ENCODE measurements around the gene CDCA5. TPM values are rescaled to one million over a fixed set of nuclear protein-coding genes. Genes with fewer than 3 reads are reported as not detected.

Gene CDCA5
- total RNA-seq, 3 donors from 2014 or later (not counting 1 experiment from before 2014, with no cell fraction given), result 3.3 to 6.8 (median 3.8) TPM

- Mint-ChIP-seq H3K4me1 (peaks cover 37 to 50% of the 10 kb centered on the region in 2 donors), H3K4me3 (peak within 1 kb of the TSS; percentile 86), H3K27me3 (ENCODE audit: low read depth in 2 of 2) (no peaks in the 10 kb centered on the region), H3K27ac (peak within 1 kb of the TSS; percentile 88 to 99), H3K36me3 (no peaks in the 10 kb centered on the region), H3K9me3 (no peaks in the 10 kb centered on the region)
- H3K4me1 ChIP-seq (ENCODE audit: control insufficient read depth, insufficient read depth, low read length), result peaks cover 55% of the 10 kb centered on the region
- H3K4me3 ChIP-seq (ENCODE audit: low read length), result peak within 1 kb of the TSS; percentile 75
- WGBS (ENCODE audit: insufficient coverage), result under 1% methylated on average over 89 of the region's 89 CpGs
- TF ChIP-seq CTCF (IDR thresholded peaks at IDR 0.05), result peak; percentile 83
- peaks cover 35% of the 10 kb centered on the region for H3K36me3 ChIP-seq (ENCODE audit: control insufficient read depth, insufficient read depth, low read length)
- H3K9me3 ChIP-seq (ENCODE audit: control insufficient read depth, insufficient read depth, low read length), result no peaks in the 10 kb centered on the region
- ATAC-seq, result peak; percentile 74 to 89 (median 77)
- peak; percentile 100 for DNase-seq
- intact Hi-C loops (cut with micrococcal nuclease), result loop anchor here (1.0 to 10.0 kb wide), 5 partner anchors 17 to 343 kb away; partner anchors contain the start of genes CDCA5, SF1, SYVN1 and VPS51
- H3K27me3 ChIP-seq (ENCODE audit: control insufficient read depth, insufficient read depth, low read length), result no peaks in the 10 kb centered on the region
- H3K27ac ChIP-seq (ENCODE audit: low read length), result peak within 1 kb of the TSS; percentile 87
These were observed 33.6 kb upstream of the CDCA5 start, which contains the start of gene ZNHIT2 for GRCh38 chr11:65117206-65118096. Gene ZNHIT2 (minus strand): TSS chr11:65117701. CDS start chr11:65117653, 48 bp downstream.

GRCh38 chr11:65116370-65117205 lies 32.7 kb upstream of the CDCA5 start:
- peaks cover 35% of the 10 kb centered on the region for H3K36me3 ChIP-seq (ENCODE audit: control insufficient read depth, insufficient read depth, low read length)
- intact Hi-C loops (cut with micrococcal nuclease), result loop anchor here (1.0 to 10.0 kb wide), 5 partner anchors 18 to 342 kb away; partner anchors contain the start of genes CDCA5, SF1, SYVN1 and VPS51
- peak in 1 of 2 donors; percentile 80 for DNase-seq
- peaks cover 59% of the 10 kb centered on the region for H3K4me1 ChIP-seq (ENCODE audit: control insufficient read depth, insufficient read depth, low read length)
- WGBS (ENCODE audit: insufficient coverage), result 24% methylated on average over 68 of the region's 68 CpGs
- no peaks in the 10 kb centered on the region for H3K9me3 Mint-ChIP-seq
- TF ChIP-seq CTCF (IDR thresholded peaks at IDR 0.05), result no peak
- peak overlapping the region; percentile 86 for H3K4me3 Mint-ChIP-seq
- no peaks in the 10 kb centered on the region for H3K27me3 ChIP-seq (ENCODE audit: control insufficient read depth, insufficient read depth, low read length)
- H3K36me3 Mint-ChIP-seq, result no peaks in the 10 kb centered on the region
- peak overlapping the region; percentile 87 for H3K27ac ChIP-seq (ENCODE audit: low read length)
- H3K9me3 ChIP-seq (ENCODE audit: control insufficient read depth, insufficient read depth, low read length), result no peaks in the 10 kb centered on the region
- ATAC-seq, result peak; percentile 3 to 21 (median 3)
- H3K27ac Mint-ChIP-seq, result peak overlapping the region; percentile 88 to 99
- peaks cover 37 to 48% of the 10 kb centered on the region in 2 donors for H3K4me1 Mint-ChIP-seq
- peak overlapping the region; percentile 75 for H3K4me3 ChIP-seq (ENCODE audit: low read length)
- no peaks in the 10 kb centered on the region for H3K27me3 Mint-ChIP-seq (ENCODE audit: low read depth in 2 of 2)

DNA sequence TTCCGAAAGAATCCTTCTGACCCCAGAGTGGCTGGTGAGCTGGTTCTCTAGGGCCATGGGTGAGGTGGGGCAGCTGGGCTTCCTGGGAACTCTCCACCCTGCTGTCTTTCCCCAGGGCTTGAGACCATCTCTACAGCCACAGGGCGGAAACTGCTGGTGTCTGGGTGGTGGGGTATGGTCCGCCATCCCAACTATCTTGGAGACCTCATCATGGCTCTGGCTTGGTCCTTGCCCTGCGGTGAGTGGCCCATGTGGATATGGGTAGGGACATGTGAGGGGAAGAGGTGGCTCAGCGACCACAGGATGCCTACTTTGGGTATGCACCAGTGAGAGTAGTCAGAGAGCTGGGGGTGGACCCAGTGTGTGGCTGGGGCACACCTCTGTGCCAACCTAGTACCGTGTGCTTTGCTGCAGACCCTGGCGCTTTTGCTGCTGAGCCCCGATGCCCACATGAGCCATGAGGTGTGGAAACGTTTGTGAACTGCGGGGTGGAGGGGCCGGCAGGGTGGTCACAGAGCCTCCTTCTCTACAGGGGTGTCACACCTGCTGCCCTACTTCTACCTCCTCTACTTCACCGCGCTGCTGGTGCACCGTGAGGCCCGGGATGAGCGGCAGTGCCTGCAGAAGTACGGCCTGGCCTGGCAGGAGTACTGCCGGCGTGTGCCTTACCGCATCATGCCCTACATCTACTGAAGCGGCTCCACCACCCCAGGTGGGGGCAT lies 31.7 kb upstream of the CDCA5 start:
- no peak overlapping the region for H3K4me3 ChIP-seq (ENCODE audit: low read length)
- no peaks in the 10 kb centered on the region for H3K27me3 ChIP-seq (ENCODE audit: control insufficient read depth, insufficient read depth, low read length)
- no peaks in the 10 kb centered on the region for H3K9me3 Mint-ChIP-seq
- H3K27me3 Mint-ChIP-seq (ENCODE audit: low read depth in 2 of 2), result no peaks in the 10 kb centered on the region
- no peak for TF ChIP-seq CTCF (IDR thresholded peaks at IDR 0.05)
- ATAC-seq (no peak), DNase-seq (peak in 1 of 2 donors; percentile 20)
- H3K4me1 ChIP-seq (ENCODE audit: control insufficient read depth, insufficient read depth, low read length), result peaks cover 59% of the 10 kb centered on the region
- no peak overlapping the region for H3K27ac ChIP-seq (ENCODE audit: low read length)
- intact Hi-C loops (cut with micrococcal nuclease), result loop anchor here (2.0 to 10.0 kb wide), 2 partner anchors 19 to 341 kb away; partner anchors contain the start of genes SF1 and SYVN1
- WGBS (ENCODE audit: insufficient coverage), result 96% methylated on average over 21 of the region's 21 CpGs
- no peaks in the 10 kb centered on the region for H3K36me3 Mint-ChIP-seq
- no peaks in the 10 kb centered on the region for H3K9me3 ChIP-seq (ENCODE audit: control insufficient read depth, insufficient read depth, low read length)
- peaks cover 29% of the 10 kb centered on the region for H3K36me3 ChIP-seq (ENCODE audit: control insufficient read depth, insufficient read depth, low read length)
- H3K4me3 Mint-ChIP-seq, result peak overlapping the region; percentile 35
- H3K4me1 Mint-ChIP-seq, result peaks cover 37 to 50% of the 10 kb centered on the region in 2 donors
- H3K27ac Mint-ChIP-seq, result peak overlapping the region in 1 of 2 donors; percentile 99
